ENCODE results near the gene PDP2.
A peak's percentile ranks its signal among the peaks of the same experiment; 100 is the strongest.
"Not testable (repeated sequence)": the region's sequence is repeated elsewhere in the genome, so short reads cannot be mapped to it uniquely, and the experiment has no call there.

The PDP2 gene

DNA sequence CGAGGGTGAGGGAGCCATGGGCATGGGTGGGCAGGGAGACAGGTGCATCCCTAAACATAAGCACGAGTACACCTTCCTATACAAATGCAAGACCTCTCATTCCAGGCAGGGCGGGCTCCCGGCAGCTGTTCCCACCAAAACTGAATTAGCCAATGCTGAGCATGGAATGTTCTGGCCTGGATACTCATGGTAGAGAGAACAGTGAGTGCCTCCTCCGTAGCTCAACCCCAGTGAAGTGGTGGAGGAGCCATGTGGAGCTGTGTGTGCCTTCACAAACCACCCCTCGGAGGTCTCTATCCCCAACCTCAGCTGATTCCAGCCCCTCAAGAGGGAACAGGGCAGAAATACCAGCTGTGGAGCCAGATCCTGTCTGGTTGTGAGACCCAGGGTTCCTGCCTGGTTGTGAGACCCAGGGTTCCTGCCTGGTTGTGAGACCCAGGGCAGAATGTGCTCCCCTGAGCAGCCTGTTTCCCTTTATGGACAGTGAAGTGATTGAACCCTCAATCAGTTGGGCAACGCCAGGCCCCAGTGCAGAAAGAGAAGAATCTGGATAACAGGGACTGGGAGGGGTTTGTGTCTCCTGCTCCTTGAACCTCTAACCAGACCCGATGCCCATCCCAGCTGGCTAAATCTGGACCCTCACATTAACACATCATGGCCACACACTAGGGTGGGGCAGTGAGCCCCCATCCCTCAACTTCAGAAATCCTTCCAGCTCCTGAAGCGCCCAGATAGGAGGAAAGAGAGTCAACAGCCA is 40.8 kb downstream of the PDP2 start:
- no peak for DNase-seq (ENCODE audit: low read depth)

DNA sequence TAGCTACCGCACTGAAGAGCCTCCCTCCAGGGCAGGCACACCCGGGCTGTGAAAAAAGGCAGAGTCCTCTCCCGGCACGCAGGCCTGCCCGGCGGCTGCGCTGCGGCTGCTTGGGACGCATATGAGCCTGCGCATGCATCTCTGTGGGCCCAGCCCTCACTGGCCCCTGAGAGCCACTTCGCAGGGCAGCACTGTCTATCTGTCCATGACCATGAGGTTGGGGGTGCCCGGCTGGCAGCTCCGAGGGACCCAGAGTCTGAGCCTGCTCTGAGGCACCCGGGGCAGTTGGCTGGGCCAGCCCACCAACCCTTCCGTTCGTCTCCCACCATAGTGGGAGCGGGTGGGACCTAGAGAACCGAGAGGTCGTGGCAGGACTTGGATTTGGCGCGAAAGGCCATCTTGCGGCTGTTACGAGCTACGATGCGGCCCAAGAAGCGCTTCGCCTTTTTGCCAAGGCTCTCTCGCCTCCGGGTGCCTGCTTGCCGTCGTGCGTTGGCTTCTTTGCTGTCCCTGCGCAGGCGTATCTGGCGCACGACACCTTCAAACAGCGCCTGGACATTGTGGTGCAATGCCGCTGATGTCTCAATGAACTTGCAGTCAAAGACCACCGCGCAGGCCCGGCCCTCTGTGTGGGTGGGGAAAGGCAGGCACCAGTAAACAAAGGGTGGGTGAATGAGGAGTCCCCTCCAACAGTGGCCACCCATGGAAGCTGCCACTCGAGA is 41.6 kb downstream of the PDP2 start:
- DNase-seq (ENCODE audit: low read depth), result no peak

DNA sequence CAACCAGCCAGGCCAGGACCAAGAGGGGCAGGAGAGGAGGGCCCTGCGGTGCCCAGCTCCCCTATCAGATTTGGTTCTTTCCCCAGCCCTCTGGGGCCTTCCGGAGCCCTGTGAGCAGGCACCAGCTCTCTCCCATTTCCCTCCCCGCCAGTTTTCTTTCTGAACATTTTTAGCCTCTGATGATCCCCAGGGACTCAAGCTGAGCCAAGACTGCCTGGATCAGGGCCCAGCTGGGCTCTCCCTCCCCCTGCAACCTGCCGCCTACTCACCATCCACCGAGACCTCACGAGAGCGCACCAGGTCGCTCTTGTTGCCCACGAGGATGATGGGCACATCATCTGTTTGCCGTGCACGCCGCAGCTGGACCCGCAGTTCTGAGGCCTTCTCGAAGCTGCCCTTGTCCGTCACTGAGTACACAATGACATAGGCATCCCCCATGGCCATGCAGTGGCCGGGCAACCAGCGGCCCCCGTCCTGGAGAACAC is 43.0 kb downstream of the PDP2 start:
- no peak for DNase-seq (ENCODE audit: low read depth)

DNA sequence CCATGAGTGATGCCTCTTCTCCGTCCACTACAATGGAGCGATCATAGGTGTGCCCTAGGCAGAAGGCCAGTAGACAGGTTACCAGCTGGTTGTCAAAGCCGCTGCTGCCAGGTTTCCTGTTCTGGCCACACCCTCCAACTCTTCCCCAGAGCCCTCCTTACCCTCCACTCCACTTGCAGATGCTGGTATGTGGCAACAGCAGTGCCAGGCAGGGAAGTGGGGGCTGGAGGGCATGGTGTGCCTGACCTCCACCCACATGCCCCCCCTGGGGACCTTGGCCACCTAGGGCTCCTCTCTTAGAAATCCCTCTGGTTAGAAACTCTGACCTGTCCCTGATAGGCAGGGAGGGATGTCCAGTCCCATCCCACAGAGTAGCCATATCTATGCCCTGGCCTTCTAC is 43.6 kb downstream of the PDP2 start:
- DNase-seq (ENCODE audit: low read depth), result no peak

DNA sequence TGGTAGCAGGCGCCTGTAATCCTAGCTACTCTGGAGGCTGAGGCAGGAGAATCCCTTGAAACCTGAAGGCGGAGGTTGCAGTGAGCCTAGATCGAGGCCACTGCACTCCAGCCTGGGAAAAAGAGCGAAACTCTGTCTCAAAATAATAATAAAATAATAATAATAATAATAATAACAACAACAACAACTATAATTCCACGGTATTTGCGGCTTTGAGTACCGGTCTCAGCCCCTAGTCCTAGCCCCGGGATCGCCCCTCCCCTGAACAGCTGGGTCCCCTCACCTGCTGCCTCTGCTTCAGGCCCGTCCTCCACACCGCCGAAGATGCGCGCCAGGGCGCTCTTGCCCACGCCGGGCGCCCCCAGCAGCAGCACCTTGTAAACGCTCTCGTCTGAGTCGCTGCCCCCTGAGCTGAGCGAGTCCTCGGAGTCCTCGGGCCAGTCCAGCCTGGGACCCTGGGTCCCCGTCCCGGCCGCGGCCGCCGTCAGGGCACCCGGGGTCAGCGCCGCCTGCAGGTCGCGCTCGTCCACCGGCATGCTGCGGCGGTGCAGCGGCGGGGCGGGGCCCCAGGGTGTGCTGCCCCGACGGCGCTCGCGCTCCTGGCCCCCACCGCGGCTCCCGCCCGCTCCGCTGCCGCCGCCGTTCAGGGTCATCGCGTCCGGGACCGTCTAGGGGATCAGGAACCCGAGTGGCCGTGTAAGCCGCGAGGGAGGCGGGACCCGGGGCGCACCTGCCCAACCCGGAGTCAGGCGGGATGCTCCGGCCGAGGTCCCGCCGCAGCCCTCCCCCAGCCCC is 44.4 kb downstream of the PDP2 start:
- DNase-seq (ENCODE audit: low read depth), result peak; percentile 18

DNA sequence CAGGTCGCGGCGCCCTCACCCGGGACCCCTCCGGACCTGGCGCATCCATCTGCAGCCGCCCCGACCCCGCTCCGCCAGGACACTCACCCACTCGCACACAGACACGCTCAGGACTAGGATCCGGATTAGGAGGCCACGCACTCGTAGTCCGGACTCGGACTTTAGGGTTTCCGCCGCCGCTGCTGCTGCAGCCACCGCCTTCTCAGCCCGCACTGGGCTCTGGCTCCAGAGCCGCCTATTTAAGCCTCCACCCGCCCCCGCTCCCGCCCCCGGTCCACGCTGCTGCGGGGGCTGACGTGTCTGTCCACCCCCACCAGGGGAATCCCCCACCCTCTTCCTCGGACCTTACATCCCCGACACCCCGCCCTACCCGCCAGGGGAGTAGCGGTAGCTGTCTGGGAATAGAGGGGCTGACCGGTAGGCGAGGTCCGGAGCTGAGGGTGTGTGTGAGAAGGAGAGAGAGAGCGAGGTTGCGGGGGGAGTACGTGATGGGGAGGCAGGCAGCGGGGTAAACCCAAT is 45.1 kb downstream of the PDP2 start, which contains the start of gene RRAD:
Gene RRAD (minus strand): TSS at position 214 of the 519 bp plus-strand sequence. CDS start 356 bp downstream, outside the sequence.
- no peak for DNase-seq (ENCODE audit: low read depth)

DNA sequence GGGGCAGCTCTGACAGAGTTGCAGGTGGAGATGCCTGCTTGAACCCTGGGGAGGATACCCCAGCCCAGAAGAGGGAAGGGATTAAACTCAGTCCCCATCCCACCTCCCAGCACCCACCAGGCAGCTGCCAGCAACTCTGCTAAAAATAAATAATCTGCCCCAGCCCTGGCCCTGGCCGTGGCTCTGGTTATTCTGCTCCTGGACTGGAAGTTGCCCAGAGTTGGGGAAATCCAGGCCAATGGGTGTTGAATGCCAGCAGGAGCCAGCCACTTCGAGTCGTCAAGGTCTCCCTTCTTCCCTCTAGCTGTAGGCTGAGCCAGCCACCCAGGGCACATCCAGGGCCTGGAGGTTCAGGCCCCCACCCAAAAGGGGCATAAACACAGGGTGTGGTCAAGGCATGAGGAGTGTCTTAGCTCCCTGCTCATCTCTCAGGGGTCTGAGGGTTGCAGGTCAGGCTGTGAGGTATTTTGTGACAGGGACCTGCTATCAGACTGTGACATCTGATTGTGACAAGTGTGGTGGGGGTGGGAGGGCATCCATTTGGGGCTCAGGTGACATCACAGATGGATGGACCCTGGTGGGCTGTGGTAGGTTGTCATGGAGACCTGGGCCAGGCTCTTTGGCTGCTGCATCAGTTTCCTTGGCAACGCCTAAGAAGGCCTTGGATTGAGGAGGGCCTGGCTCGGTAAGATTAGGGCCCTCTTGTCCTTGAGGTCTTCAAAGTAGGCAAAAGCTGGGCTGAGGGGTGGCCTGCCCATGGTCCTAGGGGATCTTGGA is 46.0 kb downstream of the PDP2 start:
- DNase-seq (ENCODE audit: low read depth), result no peak

DNA sequence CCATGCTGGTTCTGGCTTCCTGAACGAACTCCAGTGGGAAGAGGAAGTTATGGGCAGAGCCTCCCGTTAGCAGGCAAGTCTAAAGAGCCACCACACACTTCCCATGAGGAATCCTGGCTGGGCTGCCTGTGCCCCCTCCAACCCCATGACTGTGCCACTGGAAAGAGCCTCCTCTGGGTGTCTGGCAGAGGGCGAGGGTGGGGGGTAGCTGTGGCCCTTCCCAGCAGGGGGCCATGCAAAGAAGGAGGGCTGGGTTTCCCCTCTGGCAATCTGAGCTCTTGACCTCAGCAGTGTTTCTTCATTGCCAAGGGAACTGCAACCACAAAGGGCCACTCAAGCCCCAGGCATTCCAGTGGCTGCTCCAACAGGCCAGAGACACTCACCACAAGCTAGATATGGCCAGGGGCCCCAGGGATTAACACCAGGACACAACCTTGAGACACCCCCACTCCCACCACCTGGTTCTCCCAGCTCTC is 46.7 kb downstream of the PDP2 start:
- DNase-seq (ENCODE audit: low read depth), result no peak

DNA sequence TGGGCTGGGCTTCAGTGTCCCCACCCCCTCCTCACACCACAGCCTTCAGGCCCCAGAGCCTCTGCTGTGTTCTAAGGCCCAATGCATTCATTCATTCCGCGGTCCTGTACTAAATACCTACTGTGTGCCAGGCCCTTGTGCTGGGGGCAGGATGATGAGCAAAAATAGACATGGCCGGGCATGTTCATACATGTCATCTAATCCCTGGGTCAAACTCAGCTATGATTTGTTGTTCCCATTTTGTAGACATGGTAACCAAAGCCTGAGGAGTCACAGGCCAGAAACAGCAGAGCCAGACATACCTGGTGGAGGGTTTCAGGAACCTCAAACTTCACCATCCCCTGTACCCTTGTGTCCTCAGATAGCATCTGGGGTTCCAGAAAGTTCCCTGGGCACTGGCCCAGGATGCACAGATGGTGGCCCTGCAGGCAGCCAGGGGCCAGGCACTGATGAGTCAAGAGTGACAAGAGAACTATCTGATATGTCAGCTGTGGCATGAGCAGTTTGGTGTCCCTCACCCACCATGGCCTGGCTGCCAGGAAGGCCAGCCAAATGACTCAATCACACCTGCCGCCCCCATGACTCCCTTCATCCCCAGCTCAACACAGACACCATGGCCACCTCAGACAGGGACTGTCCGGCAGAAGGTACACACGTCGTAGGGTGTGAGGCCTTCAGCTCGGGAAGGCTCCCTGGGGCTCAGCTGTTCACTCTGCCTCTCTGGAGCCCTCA is 47.8 kb downstream of the PDP2 start:
- no peak for DNase-seq (ENCODE audit: low read depth)

DNA sequence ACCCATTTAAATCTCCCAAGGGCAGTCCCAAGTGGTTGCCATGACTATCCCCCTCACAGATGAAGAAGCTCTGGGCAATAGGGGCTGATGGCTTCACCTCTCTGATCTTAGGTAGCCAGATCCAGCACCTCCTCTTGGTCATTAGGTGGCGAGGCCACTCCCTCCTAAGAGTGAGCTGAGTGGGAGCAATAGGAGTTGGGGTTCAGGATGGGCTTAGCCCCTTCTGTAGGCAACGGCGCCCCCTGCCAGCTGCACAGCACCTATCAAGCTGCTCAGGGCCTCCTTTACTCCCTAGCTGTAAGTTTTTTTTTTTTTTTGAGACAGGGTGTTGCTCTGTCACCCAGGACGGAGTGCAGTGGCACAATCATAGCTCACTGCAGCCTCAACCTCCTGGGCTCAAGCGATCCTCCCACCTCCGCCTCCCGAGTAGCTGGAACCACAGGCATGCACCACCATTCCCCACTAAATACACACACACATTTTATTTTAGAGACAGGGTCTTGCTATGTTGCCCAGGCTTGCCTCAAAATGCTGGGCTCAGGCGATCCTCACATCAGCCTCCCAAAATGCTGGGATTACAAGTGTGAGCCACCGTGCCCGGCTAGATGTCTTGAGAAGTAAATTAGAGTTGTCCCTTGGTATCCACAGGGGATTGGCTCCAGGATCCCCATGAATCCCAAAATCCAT is 48.5 kb downstream of the PDP2 start:
- DNase-seq (ENCODE audit: low read depth), result no peak

DNA sequence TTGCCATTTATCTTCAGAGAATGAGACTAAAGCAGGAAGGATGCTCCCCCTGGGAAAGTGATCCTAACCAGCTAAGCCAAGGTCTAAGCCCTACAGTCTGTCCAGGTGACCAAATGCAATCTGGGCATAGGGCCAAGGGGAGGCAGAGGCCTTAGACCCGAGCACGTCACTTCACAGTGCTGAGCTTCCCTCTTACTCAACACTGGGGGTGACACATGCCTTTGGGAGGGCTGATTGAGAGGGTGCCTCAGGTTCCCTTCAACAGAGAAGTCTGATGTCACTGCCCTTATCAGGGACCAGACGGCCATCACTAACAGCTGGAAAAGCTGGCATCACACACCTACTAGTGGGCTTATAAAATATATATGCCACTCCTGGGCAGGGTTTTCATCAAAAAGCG is 49.9 kb downstream of the PDP2 start:
- DNase-seq (ENCODE audit: low read depth), result no peak

DNA sequence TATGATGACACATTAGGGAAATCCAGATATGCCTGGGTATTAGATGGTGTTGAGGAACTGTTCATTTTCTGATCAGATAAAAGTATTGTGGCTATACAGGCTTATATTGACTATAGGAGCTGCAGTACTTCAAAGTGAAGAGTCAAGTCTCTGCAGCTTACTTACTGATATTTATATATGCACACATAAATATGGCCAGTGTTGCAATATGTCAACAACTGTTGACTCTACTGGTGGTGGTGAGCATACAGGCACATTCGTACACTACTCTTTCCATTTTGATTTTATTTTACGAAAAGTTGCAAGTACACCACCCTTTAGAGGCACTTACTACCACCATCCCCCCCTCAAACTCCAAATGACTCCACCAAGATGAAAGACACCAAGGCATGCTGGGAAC is 51.4 kb downstream of the PDP2 start:
- DNase-seq (ENCODE audit: low read depth), result no peak

DNA sequence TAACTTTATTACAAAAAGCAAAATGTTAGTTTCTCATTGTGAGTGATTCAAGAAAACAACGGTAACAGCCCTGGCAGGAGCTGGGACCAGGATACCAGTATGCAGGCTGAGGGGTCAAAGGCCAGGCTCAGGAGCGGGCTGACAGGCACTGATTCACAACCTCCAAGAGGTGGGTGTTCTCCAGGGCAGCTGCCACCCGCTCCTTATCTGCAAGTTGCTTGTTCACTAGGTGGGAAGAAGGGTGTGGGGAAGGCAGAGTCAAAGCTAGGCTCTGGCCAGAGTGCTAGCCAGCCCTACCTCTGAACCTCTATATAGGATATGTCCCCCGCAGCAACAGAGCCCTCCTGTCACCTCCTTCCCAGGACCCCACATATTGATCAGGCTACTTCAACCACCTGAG is 51.8 kb downstream of the PDP2 start:
- DNase-seq (ENCODE audit: low read depth), result no peak

DNA sequence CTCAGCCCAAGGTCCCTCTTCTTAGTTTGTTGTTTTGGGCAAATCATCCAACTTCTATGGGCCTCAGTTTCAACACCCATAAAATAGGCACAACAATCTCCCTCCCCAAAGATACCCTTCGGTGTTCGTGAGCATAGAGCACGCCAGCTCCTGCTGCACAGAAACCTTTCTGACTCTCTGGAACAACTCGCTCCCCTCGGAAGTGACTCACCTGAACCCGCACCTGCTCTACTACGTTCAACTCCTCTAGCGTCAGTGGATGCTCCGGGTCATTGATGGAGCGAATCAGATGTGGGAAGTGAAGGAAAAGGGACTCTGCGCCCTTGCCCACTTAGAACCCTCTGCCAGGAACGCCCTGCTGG is 53.4 kb downstream of the PDP2 start:
- DNase-seq (ENCODE audit: low read depth), result no peak

DNA sequence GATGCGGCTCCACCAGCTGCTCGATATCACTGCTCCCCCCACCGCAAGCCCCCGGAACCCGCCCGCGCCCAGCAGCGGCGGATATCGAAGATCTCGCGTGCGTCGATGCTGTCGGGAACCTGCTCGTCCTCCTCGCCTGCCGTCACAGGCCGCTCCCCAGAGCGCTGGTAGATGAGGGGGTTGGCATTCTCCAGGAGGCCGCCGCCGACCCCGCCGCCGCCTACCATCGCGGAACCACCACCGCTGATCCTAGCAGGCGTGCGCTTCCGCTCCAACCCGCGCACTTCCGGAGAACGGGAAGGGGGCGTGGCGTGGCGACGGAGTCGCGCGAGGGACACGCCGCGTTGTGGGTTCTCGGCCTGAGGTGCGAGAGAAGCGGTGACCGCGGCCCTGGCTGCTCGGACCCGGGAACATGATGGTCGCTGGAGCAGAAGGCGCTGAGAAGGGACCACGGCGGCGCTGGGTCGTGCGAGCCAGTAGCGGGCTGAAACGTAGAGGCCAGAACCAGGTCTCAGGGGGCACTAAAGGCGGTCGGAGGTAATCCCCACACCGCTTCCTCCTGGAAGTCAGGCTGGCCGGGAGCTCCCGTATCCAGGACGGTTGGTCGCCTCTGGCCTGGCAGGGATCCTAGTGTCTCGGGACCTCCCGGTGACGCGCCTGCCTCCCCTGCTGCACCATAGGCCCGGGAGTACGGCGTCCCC is 54.0 kb downstream of the PDP2 start, which contains the start of gene CIAO2B:
Gene CIAO2B (minus strand): TSS at position 265 of the 701 bp plus-strand sequence. CDS start 38 bp downstream, at position 227.
- peak; percentile 88 for DNase-seq (ENCODE audit: low read depth)

DNA sequence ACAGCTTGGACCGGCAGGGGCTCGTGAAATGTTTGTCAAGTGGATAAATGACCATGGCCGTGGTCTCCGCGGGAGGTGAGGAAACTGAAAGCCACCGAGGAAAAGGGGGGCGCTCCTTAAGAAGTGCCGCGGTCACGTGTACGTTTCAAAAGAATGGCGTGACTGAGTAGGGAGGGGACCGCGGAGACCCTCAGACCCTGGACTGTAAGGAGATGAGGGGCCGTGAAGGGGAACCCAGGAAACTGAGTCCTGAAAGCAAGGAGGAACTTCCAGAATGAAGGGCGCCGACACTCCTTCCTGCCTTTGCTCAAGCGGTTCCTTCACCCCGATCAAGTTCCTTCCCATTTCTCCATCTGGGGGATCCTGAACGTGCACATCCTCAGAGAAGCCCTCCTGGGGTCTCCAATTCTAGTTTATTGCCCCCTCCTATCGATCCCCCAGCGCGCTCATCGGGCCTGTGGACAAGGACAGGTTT is 54.6 kb downstream of the PDP2 start:
- not testable (repeated sequence) for DNase-seq (ENCODE audit: low read depth)

DNA sequence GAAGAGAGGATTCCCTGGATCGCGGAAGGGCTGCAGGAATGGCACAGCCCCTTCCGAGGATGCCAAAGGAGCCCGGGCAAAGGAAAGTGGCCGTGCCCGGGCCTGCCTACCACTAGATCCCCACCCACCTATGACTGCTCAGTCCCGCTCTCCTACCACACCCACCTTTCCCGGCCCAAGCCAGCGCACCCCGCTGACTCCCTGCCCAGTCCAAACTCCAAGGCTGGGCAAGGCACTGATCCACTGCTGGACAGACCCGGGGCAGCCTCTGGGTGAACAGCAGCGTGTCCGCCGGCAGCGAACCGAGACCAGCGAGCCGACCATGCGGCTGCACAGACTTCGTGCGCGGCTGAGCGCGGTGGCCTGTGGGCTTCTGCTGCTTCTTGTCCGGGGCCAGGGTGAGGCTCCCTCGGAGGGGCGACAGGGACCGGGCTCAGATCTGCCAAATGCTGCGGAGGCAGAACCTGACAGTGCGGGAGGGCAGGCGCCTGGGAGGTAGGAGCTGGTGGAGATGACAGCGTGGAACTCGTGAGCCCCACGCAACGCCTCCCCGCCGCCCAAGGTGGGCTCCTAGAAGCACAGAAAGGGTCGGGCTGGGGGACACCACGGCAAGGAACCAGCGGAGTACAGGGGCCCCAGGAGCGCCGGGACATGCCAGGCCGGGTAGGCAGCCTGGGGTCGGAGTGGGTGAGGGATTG is 55.1 kb downstream of the PDP2 start, which contains the start of gene CES2:
Gene CES2 (plus strand): TSS at position 203 of the 698 bp plus-strand sequence. CDS start 120 bp downstream, at position 323.
- no peak for DNase-seq (ENCODE audit: low read depth)

DNA sequence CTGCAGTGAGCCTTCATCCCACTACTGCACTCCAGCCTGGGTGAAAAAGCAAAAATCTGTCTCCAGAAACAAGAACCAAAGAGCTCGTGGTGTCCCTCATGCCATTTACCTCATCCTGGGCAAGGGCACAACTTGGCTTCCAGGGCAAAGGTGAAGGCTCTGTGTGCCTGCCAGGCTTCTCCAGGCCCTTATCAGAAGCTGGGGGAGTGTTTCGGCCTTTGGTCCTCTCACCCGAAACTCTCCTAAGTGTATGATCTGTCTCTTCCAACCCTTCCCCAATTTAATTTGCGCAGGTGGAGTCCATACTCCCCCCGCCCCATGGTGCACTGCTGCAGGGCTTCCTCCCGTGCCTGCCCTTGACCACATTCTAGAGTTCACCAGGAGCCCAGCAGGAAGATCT is 56.1 kb downstream of the PDP2 start:
- DNase-seq (ENCODE audit: low read depth), result no peak
